ENCODE results near the gene ANXA8L1.
"Not testable (repeated sequence)": the region's sequence is repeated elsewhere in the genome, so short reads cannot be mapped to it uniquely, and the experiment has no call there.

DNA sequence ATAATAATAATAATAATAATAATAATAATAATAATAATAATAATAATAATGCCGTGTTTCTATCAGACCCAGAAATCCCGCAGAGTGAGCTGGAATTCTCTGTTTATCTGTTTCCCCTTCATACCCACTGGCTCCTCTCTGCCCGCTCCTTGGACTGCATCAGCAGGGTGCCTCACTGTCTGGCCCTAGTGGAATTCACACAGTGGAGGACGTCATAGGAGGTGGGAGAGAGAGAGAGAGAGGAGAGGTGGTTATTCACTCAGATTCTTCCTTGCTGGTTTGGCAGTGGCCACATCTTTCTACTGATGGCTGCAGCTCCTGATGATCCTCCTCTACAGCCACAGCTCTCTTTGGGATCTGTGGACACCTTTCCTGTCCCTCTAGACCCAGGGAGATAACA, 10.1 kb upstream of the ANXA8L1 start:
- TF ChIP-seq POLR2A (IDR thresholded peaks at IDR 0.05) = not testable (repeated sequence)
- TF ChIP-seq, protein P1, sequence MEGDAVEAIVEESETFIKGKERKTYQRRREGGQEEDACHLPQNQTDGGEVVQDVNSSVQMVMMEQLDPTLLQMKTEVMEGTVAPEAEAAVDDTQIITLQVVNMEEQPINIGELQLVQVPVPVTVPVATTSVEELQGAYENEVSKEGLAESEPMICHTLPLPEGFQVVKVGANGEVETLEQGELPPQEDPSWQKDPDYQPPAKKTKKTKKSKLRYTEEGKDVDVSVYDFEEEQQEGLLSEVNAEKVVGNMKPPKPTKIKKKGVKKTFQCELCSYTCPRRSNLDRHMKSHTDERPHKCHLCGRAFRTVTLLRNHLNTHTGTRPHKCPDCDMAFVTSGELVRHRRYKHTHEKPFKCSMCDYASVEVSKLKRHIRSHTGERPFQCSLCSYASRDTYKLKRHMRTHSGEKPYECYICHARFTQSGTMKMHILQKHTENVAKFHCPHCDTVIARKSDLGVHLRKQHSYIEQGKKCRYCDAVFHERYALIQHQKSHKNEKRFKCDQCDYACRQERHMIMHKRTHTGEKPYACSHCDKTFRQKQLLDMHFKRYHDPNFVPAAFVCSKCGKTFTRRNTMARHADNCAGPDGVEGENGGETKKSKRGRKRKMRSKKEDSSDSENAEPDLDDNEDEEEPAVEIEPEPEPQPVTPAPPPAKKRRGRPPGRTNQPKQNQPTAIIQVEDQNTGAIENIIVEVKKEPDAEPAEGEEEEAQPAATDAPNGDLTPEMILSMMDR (IDR thresholded peaks at IDR 0.05) = not testable (repeated sequence)

All from thyroid gland (tissue), 4 donors.